Transverse colon (tissue), 4 donors: ENCODE measurements around the gene KLHL13. TPM values are rescaled to one million over a fixed set of nuclear protein-coding genes. Genes with fewer than 3 reads are reported as not detected.

Experiments used
- DNase-seq: peaks from one replicate; pipeline ENCODE4 v3.0.0-alpha.2; 2019
- H3K27ac ChIP-seq, 4 donors: fragments of 200-600 bp; sonication (generic); 2 replicates each; pipeline ENCODE4 v1.5.1; 2016 to 2018; ENCODE audit warnings: inconsistent platforms in 4 of 4
- H3K27me3 ChIP-seq: fragments of 200-600 bp; sonication (generic); 2 replicates; pipeline ENCODE4 v1.5.1; 2017; ENCODE audit warnings: inconsistent platforms
- H3K36me3 ChIP-seq, 4 donors: fragments of 200-600 bp; sonication (generic); 2 replicates each; pipeline ENCODE4 v1.5.1; 2017 to 2019; ENCODE audit warnings: inconsistent platforms in 4 of 4
- H3K4me1 ChIP-seq, 4 donors: fragments of 200-600 bp; sonication (generic); 2 replicates each; pipeline ENCODE4 v1.5.1; 2017 to 2020; ENCODE audit warnings: inconsistent platforms in 4 of 4
- H3K4me3 ChIP-seq, 4 donors: fragments of 200-600 bp; sonication (generic); 1 replicate in 1 of 4; 2 replicates in 3 of 4; pipeline versions ENCODE4 v1.5.1 to v1.6.1; 2017 to 2019; ENCODE audit warnings: inconsistent platforms in 4 of 4
- H3K9me3 ChIP-seq, 2 donors: fragments of 200-600 bp; sonication (generic); 2 replicates each; pipeline ENCODE4 v1.5.1; 2017 to 2019; ENCODE audit warnings: inconsistent platforms in 2 of 2
- EP300 ChIP-seq: sonication (generic); formaldehyde crosslinking; IDR thresholded peaks from one replicate; pipeline ENCODE4 v1.6.1; 2017; ENCODE audit warnings: antibody characterized with exemption, low read depth
- POLR2A ChIP-seq: fragments of 450-650 bp; IDR thresholded peaks from one replicate; pipeline ENCODE4 v1.6.1; 2016; ENCODE audit warnings: antibody characterized with exemption, mild to moderate bottlenecking, moderate library complexity
- POLR2AphosphoS5 ChIP-seq, 3 donors: sonication (generic); formaldehyde crosslinking; IDR thresholded peaks; one replicate each; pipeline ENCODE4 v1.6.1; 2016; ENCODE audit warnings: antibody characterized with exemption in 3 of 3
- WGBS, 2 donors: methylation state at CpG; one replicate each; pipeline ENCODE4 v1.1.5; 2018; ENCODE audit warnings: low coverage in 1 of 2; 5-methylcytosine and 5-hydroxymethylcytosine counted together
- in situ Hi-C, 4 donors: fragments of 200-750 bp; cut with MboI; loops; one replicate each; pipeline versions ENCODE4 v1.15.0 to v1.15.1; 2017; ENCODE audit warnings: low sequenced_read_pairs in 3 of 4, low pct_ligation_motif_present in 1 of 4, low pct_unique_long_range_greater_than_20kb in 1 of 4
- intact Hi-C: fragments of 100-400 bp; cut with DNase I; formaldehyde crosslinking; loops from one replicate; pipeline ENCODE4 v1.15.1; 2023; ENCODE audit warnings: low total_unique reads
- total RNA-seq, 4 donors: library from RNA; depleted of rRNA; stranded (reverse); fragments of >200 nt; gene quantifications; one replicate each; pipeline ENCODE4 v1.1.0, GENCODE V29; 2016
- TF ChIP-seq, protein P1 (sequence below), 5 experiments: fragments of 200-600 bp in 3 of 5; fragments of 450-650 bp in 2 of 5; sonication (generic) in 3 of 5; IDR thresholded peaks; 1 replicate in 2 of 5; 2 replicates in 3 of 5; pipeline ENCODE4 v1.5.1; 2016 to 2017; ENCODE audit warnings: antibody characterized with exemption in 5 of 5, inconsistent platforms in 3 of 5, mild to moderate bottlenecking in 2 of 5, moderate library complexity in 1 of 5

The KLHL13 gene
- total RNA-seq, 4 donors from 2014 or later: 0.20 to 7.1 (median 2.7) TPM

DNA sequence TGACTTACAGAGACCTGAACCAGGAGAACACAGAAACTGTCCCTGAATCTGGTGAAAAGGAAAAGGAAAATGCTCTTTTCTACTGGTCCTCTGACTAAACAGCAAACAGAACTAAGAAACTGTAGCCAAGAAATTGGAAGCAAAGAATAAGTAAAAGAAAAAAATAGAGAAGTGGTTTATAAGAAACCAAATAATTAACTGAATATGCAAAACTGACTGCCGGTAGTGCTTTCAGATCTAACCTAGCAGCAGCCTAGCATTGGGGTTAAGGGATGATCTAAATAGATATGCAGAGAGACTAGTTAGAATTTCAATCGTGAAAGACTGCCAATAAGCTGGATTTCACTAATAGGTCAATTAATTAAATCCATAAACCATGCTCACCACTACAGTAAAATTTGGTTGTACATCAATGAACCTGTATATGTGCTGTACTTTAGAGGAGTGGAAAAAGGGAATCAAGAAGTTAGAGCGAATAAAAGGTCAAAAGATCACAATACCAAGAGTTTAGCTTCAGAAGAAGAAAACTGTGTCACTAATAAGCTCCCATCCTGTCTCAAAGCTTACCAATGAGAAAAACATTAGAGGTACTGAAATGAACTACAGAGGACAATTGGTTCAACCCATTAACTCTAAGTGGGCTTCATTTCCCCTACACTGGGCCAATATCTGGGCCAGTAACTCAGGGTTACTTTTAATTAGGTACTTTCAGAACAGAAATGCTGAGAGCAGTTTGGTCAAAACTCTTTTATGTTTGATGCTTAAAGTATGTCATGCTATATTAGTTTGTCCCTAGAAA lies 53.6 kb downstream of the KLHL13 start:
- intact Hi-C loops: no loop called here
- TF ChIP-seq POLR2AphosphoS5 (IDR thresholded peaks at IDR 0.05): no peak
- TF ChIP-seq, protein P1, sequence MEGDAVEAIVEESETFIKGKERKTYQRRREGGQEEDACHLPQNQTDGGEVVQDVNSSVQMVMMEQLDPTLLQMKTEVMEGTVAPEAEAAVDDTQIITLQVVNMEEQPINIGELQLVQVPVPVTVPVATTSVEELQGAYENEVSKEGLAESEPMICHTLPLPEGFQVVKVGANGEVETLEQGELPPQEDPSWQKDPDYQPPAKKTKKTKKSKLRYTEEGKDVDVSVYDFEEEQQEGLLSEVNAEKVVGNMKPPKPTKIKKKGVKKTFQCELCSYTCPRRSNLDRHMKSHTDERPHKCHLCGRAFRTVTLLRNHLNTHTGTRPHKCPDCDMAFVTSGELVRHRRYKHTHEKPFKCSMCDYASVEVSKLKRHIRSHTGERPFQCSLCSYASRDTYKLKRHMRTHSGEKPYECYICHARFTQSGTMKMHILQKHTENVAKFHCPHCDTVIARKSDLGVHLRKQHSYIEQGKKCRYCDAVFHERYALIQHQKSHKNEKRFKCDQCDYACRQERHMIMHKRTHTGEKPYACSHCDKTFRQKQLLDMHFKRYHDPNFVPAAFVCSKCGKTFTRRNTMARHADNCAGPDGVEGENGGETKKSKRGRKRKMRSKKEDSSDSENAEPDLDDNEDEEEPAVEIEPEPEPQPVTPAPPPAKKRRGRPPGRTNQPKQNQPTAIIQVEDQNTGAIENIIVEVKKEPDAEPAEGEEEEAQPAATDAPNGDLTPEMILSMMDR (IDR thresholded peaks at IDR 0.05): no peak
- no peak for TF ChIP-seq EP300
- no peak for DNase-seq
- in situ Hi-C loops: no loop called here
- no peak overlapping the region for H3K27ac ChIP-seq
- no peaks in the 10 kb centered on the region for H3K27me3 ChIP-seq
- H3K36me3 ChIP-seq: no peaks in the 10 kb centered on the region
- H3K4me1 ChIP-seq: no peaks in the 10 kb centered on the region
- H3K9me3 ChIP-seq: no peaks in the 10 kb centered on the region
- no peak overlapping the region for H3K4me3 ChIP-seq
- WGBS, 2 donors: 51 to 100% methylated on average over 1 to 3 of the region's 3 CpGs

DNA sequence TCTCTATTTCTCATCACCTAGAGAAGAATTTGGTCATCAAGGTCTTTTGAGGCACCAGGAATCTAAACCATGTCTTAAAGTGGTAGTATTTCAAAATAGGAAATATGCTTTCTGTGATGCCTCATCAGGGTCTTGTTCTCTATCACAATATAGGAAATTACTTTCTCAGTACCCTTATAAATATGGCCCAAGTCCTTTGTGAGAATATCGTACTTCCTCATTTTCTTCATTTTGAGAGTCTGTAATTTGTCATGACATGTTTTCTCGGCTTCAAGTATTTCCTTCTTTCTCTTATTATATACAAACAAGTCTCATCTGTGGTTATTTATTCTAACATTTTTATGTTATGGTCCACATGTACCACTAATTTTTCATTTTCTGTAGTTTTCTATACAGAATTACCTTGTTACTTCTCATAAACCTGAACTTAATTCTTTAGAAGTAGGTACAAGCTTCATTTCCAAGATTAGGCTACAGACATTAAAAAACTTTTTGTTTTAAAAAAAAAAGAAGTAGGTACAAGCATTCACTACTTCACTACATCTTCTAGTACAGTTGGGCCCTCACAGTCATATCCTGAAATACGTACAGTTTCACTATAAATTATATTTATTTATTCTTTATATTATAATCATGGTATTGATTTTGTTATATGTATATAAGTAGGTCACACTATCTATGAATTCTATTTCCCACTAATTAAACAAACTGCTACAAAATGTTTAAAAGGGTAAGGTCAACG lies 54.4 kb downstream of the KLHL13 start:
- TF ChIP-seq, protein P1 (IDR thresholded peaks at IDR 0.05): no peak
- no peak for TF ChIP-seq POLR2AphosphoS5 (IDR thresholded peaks at IDR 0.05)
- TF ChIP-seq POLR2A: no peak
- no peak for TF ChIP-seq EP300
- H3K27me3 ChIP-seq: no peaks in the 10 kb centered on the region
- H3K4me3 ChIP-seq: no peak overlapping the region
- 49 to 60% methylated on average over 3 to 4 of the region's 4 CpGs for WGBS, 2 donors
- DNase-seq: no peak
- H3K9me3 ChIP-seq: no peaks in the 10 kb centered on the region
- intact Hi-C loops: no loop called here
- H3K27ac ChIP-seq: no peak overlapping the region
- H3K36me3 ChIP-seq: no peaks in the 10 kb centered on the region
- in situ Hi-C loops: no loop called here
- H3K4me1 ChIP-seq: no peaks in the 10 kb centered on the region

DNA sequence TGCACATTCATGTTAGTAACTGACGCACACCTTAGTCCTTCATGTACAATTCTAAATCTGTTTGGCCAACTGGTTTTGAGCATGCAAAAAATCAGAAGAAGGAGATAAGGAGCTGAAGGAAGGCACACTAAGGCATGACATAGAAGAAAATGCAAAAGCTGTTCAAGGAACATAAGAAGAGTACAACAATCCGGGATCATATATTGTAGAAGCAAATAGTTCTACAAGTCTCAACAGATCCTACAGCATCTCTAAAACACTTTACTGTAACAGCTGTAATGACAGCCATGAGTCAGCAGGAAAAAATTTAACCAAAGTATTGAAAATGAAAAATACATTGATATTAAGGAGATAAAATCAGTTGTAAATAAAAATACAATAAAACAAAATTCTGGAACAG lies 57.7 kb downstream of the KLHL13 start:
- TF ChIP-seq POLR2AphosphoS5 (IDR thresholded peaks at IDR 0.05) (no peak), POLR2A (no peak), EP300 (no peak)
- TF ChIP-seq, protein P1 (IDR thresholded peaks at IDR 0.05): no peak
- intact Hi-C loops: loop anchor here (2.0 kb wide), 1 partner anchor 202 kb away; no protein-coding TSS in a partner anchor
- H3K4me3 ChIP-seq: no peak overlapping the region
- WGBS, 2 donors: 89 to 100% methylated on average over 1 to 2 of the region's 2 CpGs
- no peaks in the 10 kb centered on the region for H3K27me3 ChIP-seq
- no peaks in the 10 kb centered on the region for H3K36me3 ChIP-seq
- H3K4me1 ChIP-seq: no peaks in the 10 kb centered on the region
- no peaks in the 10 kb centered on the region for H3K9me3 ChIP-seq
- H3K27ac ChIP-seq: no peak overlapping the region
- no peak for DNase-seq
- in situ Hi-C loops: no loop called here

DNA sequence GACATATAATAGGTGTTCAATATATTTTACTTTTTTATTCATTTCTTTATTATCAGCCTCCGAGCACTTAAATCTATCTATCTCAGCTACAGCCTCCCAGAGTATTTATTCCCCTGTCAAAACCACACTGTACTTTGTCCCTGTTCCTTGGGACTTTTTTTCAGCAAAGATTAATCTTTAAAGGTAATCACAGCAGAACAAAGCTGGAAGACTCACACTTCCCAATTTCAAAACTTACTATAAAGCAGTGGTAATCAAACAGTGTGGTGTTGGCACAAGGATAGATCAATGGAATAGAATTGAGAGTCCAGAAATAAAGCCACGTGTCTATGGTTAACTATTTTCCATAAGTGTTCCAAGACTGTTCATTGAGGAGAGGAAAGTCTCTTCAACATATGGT lies 59.7 kb downstream of the KLHL13 start:
- 29 to 50% methylated on average over 1 to 2 of the region's 2 CpGs for WGBS, 2 donors
- no peaks in the 10 kb centered on the region for H3K27me3 ChIP-seq
- no peak for DNase-seq
- no peak overlapping the region for H3K4me3 ChIP-seq
- no peaks in the 10 kb centered on the region for H3K9me3 ChIP-seq
- in situ Hi-C loops (no loop called here), intact Hi-C loops (no loop called here)
- H3K4me1 ChIP-seq: no peaks in the 10 kb centered on the region
- no peak overlapping the region for H3K27ac ChIP-seq
- TF ChIP-seq POLR2AphosphoS5 (IDR thresholded peaks at IDR 0.05): no peak
- TF ChIP-seq POLR2A: no peak
- TF ChIP-seq, protein P1 (IDR thresholded peaks at IDR 0.05): no peak
- TF ChIP-seq EP300: no peak
- H3K36me3 ChIP-seq: no peaks in the 10 kb centered on the region
